OCI-LY1 (cell line): ENCODE data around the gene KSR1.

ENCODE experiments used
- CTCF ChIP-seq: fragments of 200-600 bp; sonication (generic), shearing (Covaris generic); IDR thresholded peaks from 2 replicates; pipeline ENCODE4 v1.5.1; 2017; ENCODE audit warnings: mild to moderate bottlenecking, antibody characterized with exemption, low read length, moderate library complexity, mixed read lengths
- EZH2 ChIP-seq: fragments of 200-600 bp; sonication (generic), shearing (Covaris generic); IDR thresholded peaks from 2 replicates; pipeline ENCODE4 v1.8.0; 2017; ENCODE audit warnings: borderline replicate concordance, mixed run types, mild to moderate bottlenecking, antibody characterized with exemption, low read length, moderate library complexity, mixed read lengths

DNA sequence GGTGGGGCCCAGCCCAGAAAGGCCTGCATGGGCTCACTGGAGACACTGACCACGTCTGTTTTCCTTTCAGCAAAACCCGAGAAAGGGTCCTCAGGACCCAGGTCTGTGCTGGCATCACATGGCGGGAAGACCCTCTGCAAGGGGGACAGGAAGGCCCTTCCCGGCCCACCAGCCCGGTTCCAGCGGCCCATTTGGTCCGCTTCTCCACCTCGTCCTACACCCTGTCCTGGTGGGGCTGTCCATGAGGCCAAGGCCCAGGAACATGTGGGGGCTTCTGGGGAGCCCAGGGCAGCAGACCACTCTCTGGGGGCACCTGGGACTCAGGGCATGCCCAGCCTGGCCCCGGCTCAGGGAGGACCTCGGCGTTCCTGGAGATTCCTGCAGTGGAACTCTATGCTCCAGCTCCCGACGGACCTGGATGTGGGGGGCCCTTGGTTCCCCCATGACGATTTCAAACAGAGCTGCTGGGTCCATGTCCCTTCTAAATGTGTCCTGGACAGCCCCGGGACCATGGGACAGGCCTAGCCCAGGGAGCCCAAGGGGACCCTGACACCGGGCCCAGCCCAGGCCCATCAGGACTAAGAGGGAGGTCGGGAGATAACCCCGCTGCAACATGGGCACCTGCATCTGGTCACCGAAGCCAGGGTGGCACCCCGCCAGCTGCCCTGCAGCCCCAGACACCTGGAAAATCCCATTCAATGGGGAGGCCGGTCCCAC is 26.4 kb upstream of the KSR1 start:
- no peak for TF ChIP-seq CTCF
- TF ChIP-seq EZH2 = no peak
